HG03066 (cell line): Measurements from ENCODE around the gene POU2F1.
A peak's percentile ranks its signal among the peaks of the same experiment; 100 is the strongest.

Source experiments
- ATAC-seq: cut with Tn5 transposase; IDR thresholded peaks from one replicate; pipeline ENCODE4 v1.9.1; 2021; ENCODE audit warnings: low read depth; ENCODE audit not compliant: unreplicated experiment

Gene POU2F1

GRCh38 chr1:167220537-167221125 is at the start of gene POU2F1:
Gene POU2F1 (plus strand): TSS chr1:167220886. CDS start chr1:167220898, 12 bp downstream.
- ATAC-seq = peak; percentile 46

GRCh38 chr1:167171286-167171929 is 49.3 kb upstream of the POU2F1 start:
- ATAC-seq = no peak

GRCh38 chr1:167173516-167174184 is 47.0 kb upstream of the POU2F1 start:
- ATAC-seq = no peak

GRCh38 chr1:167175901-167176300 is 44.8 kb upstream of the POU2F1 start:
- no peak for ATAC-seq

GRCh38 chr1:167178831-167179230 is 41.9 kb upstream of the POU2F1 start:
- ATAC-seq = no peak

GRCh38 chr1:167182571-167183320 is 37.9 kb upstream of the POU2F1 start:
- ATAC-seq = no peak

GRCh38 chr1:167184081-167184480 is 36.6 kb upstream of the POU2F1 start:
- ATAC-seq = no peak

- ATAC-seq = no peak
Observed at GRCh38 chr1:167185062-167185461, 35.6 kb upstream of the POU2F1 start.

- no peak for ATAC-seq
Observed at GRCh38 chr1:167185974-167186657, 34.6 kb upstream of the POU2F1 start.

GRCh38 chr1:167186771-167187170 is 33.9 kb upstream of the POU2F1 start:
- no peak for ATAC-seq

- no peak for ATAC-seq
Observed at GRCh38 chr1:167190747-167191237, 29.9 kb upstream of the POU2F1 start.

GRCh38 chr1:167191958-167192357 is 28.7 kb upstream of the POU2F1 start:
- ATAC-seq = no peak

- ATAC-seq = no peak
Observed at GRCh38 chr1:167194182-167194581, 26.5 kb upstream of the POU2F1 start.

- ATAC-seq = no peak
Observed at GRCh38 chr1:167196166-167196565, 24.5 kb upstream of the POU2F1 start.

- no peak for ATAC-seq
Observed at GRCh38 chr1:167197236-167197635, 23.4 kb upstream of the POU2F1 start.

- no peak for ATAC-seq
Observed at GRCh38 chr1:167197692-167198091, 23.0 kb upstream of the POU2F1 start.

- ATAC-seq = no peak
Observed at GRCh38 chr1:167198518-167199133, 22.1 kb upstream of the POU2F1 start.

- no peak for ATAC-seq
Observed at GRCh38 chr1:167199656-167200055, 21.0 kb upstream of the POU2F1 start.

GRCh38 chr1:167200272-167200671 is 20.4 kb upstream of the POU2F1 start:
- no peak for ATAC-seq

- no peak for ATAC-seq
Observed at GRCh38 chr1:167200749-167201148, 19.9 kb upstream of the POU2F1 start.
